Vagina (tissue), 2 donors: Measurements from ENCODE around the gene XPC. TPM values are rescaled to one million over a fixed set of nuclear protein-coding genes. Genes with fewer than 3 reads are reported as not detected.

Experiments
- DNase-seq, 2 donors: peaks; one replicate each; pipeline ENCODE4 v3.0.0-alpha.2; 2017; ENCODE audit errors: extremely low spot score in 2 of 2
- H3K27ac ChIP-seq: fragments of 200-600 bp; sonication (generic); one replicate; pipeline ENCODE4 v1.5.1; 2019
- H3K27me3 ChIP-seq: fragments of 200-600 bp; sonication (generic); one replicate; pipeline ENCODE4 v1.5.1; 2019
- H3K36me3 ChIP-seq, 2 donors: fragments of 200-600 bp; sonication (generic); one replicate each; pipeline ENCODE4 v1.5.1; 2017 to 2019
- H3K4me1 ChIP-seq: fragments of 200-600 bp; sonication (generic); one replicate; pipeline ENCODE4 v1.5.1; 2019
- H3K4me3 ChIP-seq, 2 donors: fragments of 200-600 bp; sonication (generic); 1 replicate in 1 of 2; 2 replicates in 1 of 2; pipeline ENCODE4 v1.5.1; 2016 to 2019
- H3K9me3 ChIP-seq: fragments of 200-600 bp; sonication (generic); one replicate; pipeline ENCODE4 v1.5.1; 2019
- CTCF ChIP-seq, 3 experiments: fragments of 450-650 bp in 2 of 3; fragments of 200-600 bp in 1 of 3; sonication (generic) in 1 of 3; IDR thresholded peaks; one replicate each; pipeline ENCODE4 v1.5.1; 2017 to 2019; ENCODE audit warnings: antibody characterized with exemption in 3 of 3, mild to moderate bottlenecking in 2 of 3, moderate library complexity in 2 of 3
- POLR2A ChIP-seq, 2 donors: fragments of 450-650 bp; IDR thresholded peaks; one replicate each; pipeline ENCODE4 v1.6.1; 2017; ENCODE audit warnings: antibody characterized with exemption in 2 of 2, mild to moderate bottlenecking in 2 of 2, moderate library complexity in 2 of 2
- POLR2AphosphoS5 ChIP-seq, 2 donors: sonication (generic); formaldehyde crosslinking; IDR thresholded peaks; one replicate each; pipeline ENCODE4 v1.9.0; 2017; ENCODE audit warnings: antibody characterized with exemption in 2 of 2, mild to moderate bottlenecking in 2 of 2, low read depth in 1 of 2; ENCODE audit not compliant: insufficient read depth in 1 of 2
- intact Hi-C: fragments of 100-400 bp; cut with DNase I; formaldehyde crosslinking; loops from one replicate; pipeline ENCODE4 v1.15.1; 2023
- total RNA-seq: library from RNA; depleted of rRNA; stranded (reverse); fragments of >200 nt; gene quantifications from one replicate; pipeline ENCODE4 v1.2.3, GENCODE V29; 2016

XPC gene
- total RNA-seq, 1 donor from 2014 or later, result 33.6 TPM

GRCh38 chr3:14200841-14201240 lies 22.4 kb upstream of the XPC start:
- Histone ChIP-seq H3K9me3 (no peaks in the 10 kb centered on the region), H3K4me3 (no peak overlapping the region), H3K4me1 (peaks cover 27% of the 10 kb centered on the region), H3K36me3 (no peaks in the 10 kb centered on the region), H3K27me3 (no peaks in the 10 kb centered on the region), H3K27ac (no peak overlapping the region)
- no peak for TF ChIP-seq CTCF (IDR thresholded peaks at IDR 0.05)
- no peak for TF ChIP-seq POLR2A (IDR thresholded peaks at IDR 0.05)
- TF ChIP-seq POLR2AphosphoS5 (IDR thresholded peaks at IDR 0.05; ENCODE audit: insufficient read depth in 1 of 2, low read depth in 1 of 2), result no peak
- intact Hi-C loops, result loop anchor here (5.0 kb wide), 1 partner anchor 266 kb away; no protein-coding TSS in a partner anchor
- DNase-seq, result no peak

- Histone ChIP-seq H3K4me1 (peaks cover 27% of the 10 kb centered on the region), H3K4me3 (no peak overlapping the region), H3K27ac (no peak overlapping the region), H3K27me3 (no peaks in the 10 kb centered on the region), H3K36me3 (no peaks in the 10 kb centered on the region), H3K9me3 (no peaks in the 10 kb centered on the region)
- no peak for DNase-seq
- TF ChIP-seq POLR2AphosphoS5 (IDR thresholded peaks at IDR 0.05; ENCODE audit: insufficient read depth in 1 of 2, low read depth in 1 of 2), result no peak
- no peak for TF ChIP-seq CTCF (IDR thresholded peaks at IDR 0.05)
- intact Hi-C loops, result loop anchor here (5.0 kb wide), 1 partner anchor 267 kb away; no protein-coding TSS in a partner anchor
Observed at GRCh38 chr3:14200276-14200675, 21.9 kb upstream of the XPC start.

- DNase-seq, result no peak
- H3K4me3 ChIP-seq, result no peak overlapping the region
- no peaks in the 10 kb centered on the region for H3K27me3 ChIP-seq
- no peaks in the 10 kb centered on the region for H3K36me3 ChIP-seq
- TF ChIP-seq POLR2AphosphoS5 (IDR thresholded peaks at IDR 0.05; ENCODE audit: insufficient read depth in 1 of 2, low read depth in 1 of 2), result no peak
- no peak for TF ChIP-seq CTCF (IDR thresholded peaks at IDR 0.05)
- TF ChIP-seq POLR2A (IDR thresholded peaks at IDR 0.05), result no peak
- H3K9me3 ChIP-seq, result no peaks in the 10 kb centered on the region
- H3K4me1 ChIP-seq, result peaks cover 27% of the 10 kb centered on the region
- intact Hi-C loops, result loop anchor here (5.0 kb wide), 1 partner anchor 268 kb away; no protein-coding TSS in a partner anchor
- no peak overlapping the region for H3K27ac ChIP-seq
Observed at GRCh38 chr3:14199641-14200040, 21.2 kb upstream of the XPC start.

- intact Hi-C loops, result no loop called here
- no peak overlapping the region for H3K4me3 ChIP-seq
- no peak overlapping the region for H3K27ac ChIP-seq
- no peak for DNase-seq
- no peaks in the 10 kb centered on the region for H3K9me3 ChIP-seq
- H3K27me3 ChIP-seq, result no peaks in the 10 kb centered on the region
- TF ChIP-seq POLR2AphosphoS5 (IDR thresholded peaks at IDR 0.05; ENCODE audit: insufficient read depth in 1 of 2, low read depth in 1 of 2), result no peak
- TF ChIP-seq POLR2A (IDR thresholded peaks at IDR 0.05), result no peak
- TF ChIP-seq CTCF (IDR thresholded peaks at IDR 0.05), result no peak
- peaks cover 12% of the 10 kb centered on the region for H3K4me1 ChIP-seq
- no peaks in the 10 kb centered on the region for H3K36me3 ChIP-seq
Observed at GRCh38 chr3:14194865-14195264, 16.5 kb upstream of the XPC start.

GRCh38 chr3:14188041-14188754 lies 9.8 kb upstream of the XPC start:
- TF ChIP-seq POLR2A (IDR thresholded peaks at IDR 0.05) (no peak), POLR2AphosphoS5 (IDR thresholded peaks at IDR 0.05; ENCODE audit: insufficient read depth in 1 of 2, low read depth in 1 of 2) (no peak), CTCF (IDR thresholded peaks at IDR 0.05) (no peak)
- Histone ChIP-seq H3K9me3 (no peaks in the 10 kb centered on the region), H3K27ac (no peak overlapping the region), H3K4me3 (no peak overlapping the region), H3K36me3 (peaks cover 0 to 35% of the 10 kb centered on the region in 2 donors), H3K27me3 (no peaks in the 10 kb centered on the region), H3K4me1 (no peaks in the 10 kb centered on the region)
- DNase-seq, result no peak
- intact Hi-C loops, result no loop called here
